ENCODE measurements around the gene C3orf22.

C3orf22 gene

GRCh38 chr3:126556637-126557414, 1.9 kb downstream of the C3orf22 start:
- no peak for DNase-seq (ENCODE audit: low spot score)

- no peak for DNase-seq (ENCODE audit: low spot score)
Observed at GRCh38 chr3:126555795-126556636, 2.7 kb downstream of the C3orf22 start.

GRCh38 chr3:126554560-126555525, 3.9 kb downstream of the C3orf22 start:
- no peak for DNase-seq (ENCODE audit: low spot score)

GRCh38 chr3:126553284-126554084, 5.2 kb downstream of the C3orf22 start:
- no peak for DNase-seq (ENCODE audit: low spot score)

GRCh38 chr3:126552688-126553283, 5.9 kb downstream of the C3orf22 start:
- no peak for DNase-seq (ENCODE audit: low spot score)

GRCh38 chr3:126551839-126552687, 6.7 kb downstream of the C3orf22 start:
- no peak for DNase-seq (ENCODE audit: low spot score)

- DNase-seq (ENCODE audit: low spot score): no peak
Observed at GRCh38 chr3:126551121-126551838, 7.5 kb downstream of the C3orf22 start.

- no peak for DNase-seq (ENCODE audit: low spot score)
Observed at GRCh38 chr3:126550488-126551051, 8.2 kb downstream of the C3orf22 start.

GRCh38 chr3:126549861-126550487, 8.8 kb downstream of the C3orf22 start:
- no peak for DNase-seq (ENCODE audit: low spot score)

GRCh38 chr3:126548556-126549466, 9.9 kb downstream of the C3orf22 start:
- no peak for DNase-seq (ENCODE audit: low spot score)

GRCh38 chr3:126547721-126548120, 11.0 kb downstream of the C3orf22 start:
- no peak for DNase-seq (ENCODE audit: low spot score)

- no peak for DNase-seq (ENCODE audit: low spot score)
Observed at GRCh38 chr3:126546549-126547239, 12.0 kb downstream of the C3orf22 start.

GRCh38 chr3:126546013-126546412, 12.7 kb downstream of the C3orf22 start:
- no peak for DNase-seq (ENCODE audit: low spot score)

GRCh38 chr3:126545544-126545943, 13.2 kb downstream of the C3orf22 start:
- DNase-seq (ENCODE audit: low spot score): no peak

GRCh38 chr3:126544596-126545281, 14.0 kb downstream of the C3orf22 start:
- DNase-seq (ENCODE audit: low spot score): no peak

GRCh38 chr3:126543457-126544061, 15.2 kb downstream of the C3orf22 start:
- DNase-seq (ENCODE audit: low spot score): no peak
